NCI-H460 (cell line): ENCODE measurements around the gene POLD2. TPM values are rescaled to one million over a fixed set of nuclear protein-coding genes. Genes with fewer than 3 reads are reported as not detected.

ENCODE experiments used
- DNase-seq: peaks from one replicate; pipeline ENCODE4 v3.0.0-alpha.2; 2016; ENCODE audit warnings: low read depth; ENCODE audit errors: extremely low read depth
- total RNA-seq: library from RNA; depleted of rRNA; stranded (reverse); fragments of >200 nt; shearing (Covaris generic); gene quantifications from 2 replicates; pipeline ENCODE4 v1.2.3, GENCODE V29; 2014

The POLD2 gene
- total RNA-seq, 1 experiment from 2014 or later, result 151 TPM

DNA sequence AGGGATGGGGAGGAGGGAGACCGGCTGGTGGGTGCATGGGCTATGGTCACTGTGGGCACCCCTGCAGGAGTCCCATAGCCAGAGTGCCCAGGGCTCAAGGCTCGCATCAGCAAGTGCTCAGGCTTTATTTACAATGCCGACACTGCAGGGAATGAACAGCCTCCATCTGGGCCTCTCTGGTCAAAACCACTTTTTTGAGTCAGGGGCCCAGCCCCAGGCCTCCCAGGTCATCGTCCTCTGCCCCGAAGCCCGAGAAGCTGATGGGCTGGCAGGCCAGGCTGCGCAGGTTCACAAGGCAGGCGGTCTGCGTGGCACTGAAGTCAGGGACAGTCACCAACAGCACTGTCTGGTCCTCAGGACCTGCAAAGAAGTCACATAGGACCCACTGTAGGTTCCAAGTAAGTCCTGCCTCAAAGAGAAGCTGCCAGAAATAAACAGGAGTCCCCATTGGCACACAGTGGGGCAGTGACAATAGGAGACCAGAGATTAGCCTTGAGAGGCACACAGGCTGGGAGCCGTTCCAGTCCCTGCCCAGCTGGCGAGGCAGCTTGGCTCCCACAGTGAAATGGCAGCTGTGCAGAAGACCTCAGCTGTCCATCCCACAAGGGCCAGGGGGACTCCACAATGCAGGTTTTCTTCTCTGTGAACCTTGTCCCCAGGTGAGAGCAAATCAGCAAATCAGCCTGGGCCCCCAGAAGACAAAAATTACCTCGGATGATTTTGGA, 8.6 kb downstream of the POLD2 start:
- DNase-seq, result no peak

DNA sequence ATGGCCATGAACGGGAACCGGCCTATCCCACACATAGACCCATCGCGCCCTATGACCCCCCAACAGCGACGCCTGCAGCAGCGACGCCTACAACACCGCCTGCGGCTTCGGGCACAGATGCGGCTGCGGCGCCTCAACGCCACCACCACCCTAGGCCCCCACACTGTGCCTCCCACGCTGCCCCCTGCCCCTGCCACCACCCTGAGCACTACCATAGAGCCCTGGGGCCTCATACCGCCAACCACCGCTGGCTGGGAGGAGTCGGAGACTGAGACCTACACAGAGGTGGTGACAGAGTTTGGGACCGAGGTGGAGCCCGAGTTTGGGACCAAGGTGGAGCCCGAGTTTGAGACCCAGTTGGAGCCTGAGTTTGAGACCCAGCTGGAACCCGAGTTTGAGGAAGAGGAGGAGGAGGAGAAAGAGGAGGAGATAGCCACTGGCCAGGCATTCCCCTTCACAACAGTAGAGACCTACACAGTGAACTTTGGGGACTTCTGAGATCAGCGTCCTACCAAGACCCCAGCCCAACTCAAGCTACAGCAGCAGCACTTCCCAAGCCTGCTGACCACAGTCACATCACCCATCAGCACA, 9.5 kb downstream of the POLD2 start:
- no peak for DNase-seq

DNA sequence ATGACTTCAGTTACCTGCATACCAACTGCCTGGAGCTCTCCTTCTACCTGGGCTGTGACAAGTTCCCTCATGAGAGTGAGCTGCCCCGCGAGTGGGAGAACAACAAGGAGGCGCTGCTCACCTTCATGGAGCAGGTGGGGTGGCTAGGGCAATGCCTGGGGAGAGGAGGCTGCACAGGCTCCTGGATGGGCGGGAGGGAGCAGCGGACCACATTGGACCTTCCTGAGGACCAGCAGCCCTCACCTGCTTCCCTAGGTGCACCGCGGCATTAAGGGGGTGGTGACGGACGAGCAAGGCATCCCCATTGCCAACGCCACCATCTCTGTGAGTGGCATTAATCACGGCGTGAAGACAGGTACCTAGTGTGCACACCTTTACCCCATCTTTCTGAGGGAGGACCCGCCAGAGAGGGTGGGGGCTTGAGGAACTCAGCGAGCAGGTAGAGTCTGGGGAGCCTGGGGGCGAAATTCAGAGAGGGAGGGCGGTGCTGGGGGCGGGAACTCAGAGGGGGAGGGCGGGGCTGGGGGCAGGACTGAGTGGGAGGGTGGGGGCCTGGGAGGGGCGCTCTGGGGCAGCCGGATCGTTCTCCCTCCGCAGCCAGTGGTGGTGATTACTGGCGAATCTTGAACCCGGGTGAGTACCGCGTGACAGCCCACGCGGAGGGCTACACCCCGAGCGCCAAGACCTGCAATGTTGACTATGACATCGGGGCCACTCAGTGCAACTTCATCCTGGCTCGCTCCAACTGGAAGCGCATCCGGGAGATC, 10.2 kb downstream of the POLD2 start:
- DNase-seq, result no peak

DNA sequence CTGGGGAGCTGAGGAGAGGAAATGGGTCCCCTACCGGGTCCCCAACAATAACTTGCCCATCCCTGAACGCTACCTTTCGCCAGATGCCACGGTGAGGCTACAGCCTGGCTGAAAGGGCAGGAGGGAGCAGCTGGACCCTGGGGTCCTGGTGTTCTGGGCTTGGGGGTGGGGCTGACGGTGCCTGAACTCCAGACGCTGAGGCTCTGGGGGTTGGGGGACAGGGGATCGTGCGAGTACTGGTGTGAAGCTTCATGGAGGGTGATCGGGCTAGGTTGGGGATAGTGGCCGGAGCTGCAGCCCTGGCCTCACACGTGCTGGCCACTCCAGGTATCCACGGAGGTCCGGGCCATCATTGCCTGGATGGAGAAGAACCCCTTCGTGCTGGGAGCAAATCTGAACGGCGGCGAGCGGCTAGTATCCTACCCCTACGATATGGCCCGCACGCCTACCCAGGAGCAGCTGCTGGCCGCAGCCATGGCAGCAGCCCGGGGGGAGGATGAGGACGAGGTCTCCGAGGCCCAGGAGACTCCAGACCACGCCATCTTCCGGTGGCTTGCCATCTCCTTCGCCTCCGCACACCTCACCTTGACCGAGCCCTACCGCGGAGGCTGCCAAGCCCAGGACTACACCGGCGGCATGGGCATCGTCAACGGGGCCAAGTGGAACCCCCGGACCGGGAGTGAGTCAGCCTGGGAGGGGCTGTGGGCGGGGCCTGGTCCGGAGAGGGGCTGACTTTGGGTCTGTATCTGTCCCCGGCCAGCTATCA, 10.9 kb downstream of the POLD2 start:
- no peak for DNase-seq

DNA sequence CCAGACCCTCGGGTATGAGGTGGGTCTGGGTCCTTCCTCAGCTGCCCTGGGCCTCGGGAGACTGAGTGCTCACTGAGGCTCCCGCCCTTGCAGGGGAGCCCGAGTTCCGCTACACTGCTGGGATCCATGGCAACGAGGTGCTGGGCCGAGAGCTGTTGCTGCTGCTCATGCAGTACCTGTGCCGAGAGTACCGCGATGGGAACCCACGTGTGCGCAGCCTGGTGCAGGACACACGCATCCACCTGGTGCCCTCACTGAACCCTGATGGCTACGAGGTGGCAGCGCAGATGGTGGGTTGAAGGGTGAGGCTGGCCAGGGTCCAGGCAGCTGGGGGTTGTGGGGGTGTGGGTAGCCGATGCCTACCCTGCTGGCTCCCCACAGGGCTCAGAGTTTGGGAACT, 11.6 kb downstream of the POLD2 start:
- DNase-seq, result no peak

DNA sequence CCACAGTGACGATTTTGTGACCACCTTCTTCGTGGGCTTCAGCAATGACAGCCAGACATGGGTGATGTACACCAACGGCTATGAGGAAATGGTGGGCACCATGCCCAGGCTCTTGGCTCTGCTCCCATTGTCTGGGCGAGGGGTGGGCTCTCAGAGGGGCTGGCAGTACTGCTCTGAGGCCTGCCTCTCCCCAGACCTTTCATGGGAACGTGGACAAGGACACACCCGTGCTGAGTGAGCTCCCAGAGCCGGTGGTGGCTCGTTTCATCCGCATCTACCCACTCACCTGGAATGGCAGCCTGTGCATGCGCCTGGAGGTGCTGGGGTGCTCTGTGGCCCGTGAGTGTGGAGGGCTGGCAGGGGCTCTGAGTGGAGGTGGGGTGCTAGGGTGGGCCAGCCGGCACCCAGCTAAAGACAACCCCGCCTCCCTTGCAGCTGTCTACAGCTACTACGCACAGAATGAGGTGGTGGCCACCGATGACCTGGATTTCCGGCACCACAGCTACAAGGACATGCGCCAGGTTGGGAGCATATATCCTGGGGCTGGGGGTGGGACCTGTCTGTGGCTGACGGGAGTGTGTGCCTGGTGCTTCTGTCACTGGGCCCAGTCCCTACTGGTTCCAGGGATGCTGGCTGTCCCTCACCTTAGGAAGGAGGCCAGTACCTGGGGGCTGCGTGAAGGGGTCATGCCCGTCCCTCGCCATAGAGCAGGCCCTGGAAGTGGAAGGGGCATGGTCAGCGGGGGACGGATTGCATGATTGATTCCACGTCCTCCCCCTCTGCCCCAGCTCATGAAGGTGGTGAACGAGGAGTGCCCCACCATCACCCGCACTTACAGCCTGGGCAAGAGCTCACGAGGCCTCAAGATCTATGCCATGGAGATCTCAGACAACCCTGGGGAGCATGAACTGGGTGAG, 12.4 kb downstream of the POLD2 start:
- DNase-seq, result no peak

DNA sequence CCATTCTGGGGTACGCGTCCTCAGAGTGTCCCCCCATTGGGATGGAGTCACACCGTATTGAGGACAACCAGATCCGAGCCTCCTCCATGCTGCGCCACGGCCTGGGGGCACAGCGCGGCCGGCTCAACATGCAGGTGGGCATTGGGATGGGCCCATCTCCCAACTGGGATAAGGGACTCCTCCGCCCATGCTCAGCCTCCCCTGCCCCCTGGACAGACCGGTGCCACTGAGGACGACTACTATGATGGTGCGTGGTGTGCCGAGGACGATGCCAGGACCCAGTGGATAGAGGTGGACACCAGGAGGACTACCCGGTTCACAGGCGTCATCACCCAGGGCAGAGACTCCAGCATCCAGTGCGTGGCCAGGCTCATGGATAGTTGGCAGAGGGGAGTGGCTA, 13.4 kb downstream of the POLD2 start:
- DNase-seq, result no peak

- DNase-seq, result no peak
Measured at GRCh38 chr7:44108768-44109750, 14.3 kb downstream of the POLD2 start.

DNA sequence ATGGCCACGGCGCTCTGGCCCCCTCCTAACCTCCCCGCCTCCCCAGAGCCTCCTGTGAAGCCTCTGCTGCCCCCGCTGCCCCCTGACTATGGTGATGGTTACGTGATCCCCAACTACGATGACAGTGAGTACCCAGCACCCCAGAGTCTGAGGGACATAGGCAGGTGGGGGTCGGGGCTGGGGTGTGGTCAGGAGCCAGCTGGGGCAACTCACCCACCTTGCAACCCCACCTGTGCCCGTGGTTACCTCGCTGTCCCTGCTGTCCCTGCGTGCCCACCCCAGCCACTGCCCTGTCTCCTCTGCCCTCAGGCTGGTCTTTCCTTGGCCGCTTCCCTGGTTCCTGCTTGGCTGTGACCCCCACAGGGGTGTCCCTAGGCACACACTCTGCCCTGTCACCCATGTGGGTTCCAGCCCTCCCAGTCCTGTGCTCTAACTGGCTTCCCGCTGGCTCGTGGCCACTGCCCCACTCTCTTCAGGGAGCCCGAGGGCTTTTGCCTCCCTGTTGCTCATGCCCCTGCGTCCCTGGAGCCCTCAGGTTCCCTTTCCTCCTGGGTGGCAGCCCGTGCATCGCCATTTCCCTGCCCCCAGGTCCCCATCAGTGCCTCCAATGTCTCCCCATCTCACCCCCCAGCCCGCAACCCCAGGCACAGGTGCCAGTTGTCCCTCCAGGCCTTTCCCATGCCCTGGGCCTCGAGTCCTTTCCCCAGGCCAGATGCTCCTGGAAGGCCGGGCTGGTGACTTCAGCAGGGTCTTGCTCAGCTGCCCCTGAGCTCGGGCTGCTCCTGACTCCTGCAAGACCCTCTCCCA, 15.2 kb downstream of the POLD2 start:
- DNase-seq, result no peak

- DNase-seq, result no peak
Measured at GRCh38 chr7:44107116-44107960, 16.0 kb downstream of the POLD2 start.

DNA sequence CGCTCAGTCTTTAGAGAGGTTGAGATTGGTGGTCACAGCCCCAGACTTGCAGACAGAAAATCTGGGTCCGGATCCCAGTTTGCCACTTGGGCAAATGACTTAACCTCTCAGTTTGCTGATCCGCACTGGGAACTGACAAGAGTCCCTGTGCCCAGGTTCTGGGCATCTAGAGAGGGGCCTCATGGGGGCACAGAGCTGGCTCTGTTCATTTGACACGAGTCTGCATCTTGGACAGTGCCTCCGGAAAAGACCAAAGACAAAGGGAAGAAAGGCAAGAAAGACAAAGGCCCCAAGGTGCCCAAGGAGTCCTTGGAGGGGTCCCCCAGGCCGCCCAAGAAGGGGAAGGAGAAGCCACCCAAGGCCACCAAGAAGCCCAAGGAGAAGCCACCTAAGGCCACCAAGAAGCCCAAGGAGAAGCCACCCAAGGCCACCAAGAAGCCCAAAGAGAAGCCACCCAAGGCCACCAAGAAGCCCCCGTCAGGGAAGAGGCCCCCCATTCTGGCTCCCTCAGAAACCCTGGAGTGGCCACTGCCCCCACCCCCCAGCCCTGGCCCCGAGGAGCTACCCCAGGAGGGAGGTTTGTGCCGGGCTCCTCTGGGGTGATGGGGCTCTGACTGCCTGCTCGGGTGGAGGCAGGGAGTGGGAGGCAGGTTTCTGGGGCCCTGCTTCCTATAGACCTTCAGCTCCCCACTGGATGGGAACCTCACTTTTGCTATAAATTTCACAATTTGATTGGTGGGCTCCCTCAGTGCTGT, 16.9 kb downstream of the POLD2 start:
- no peak for DNase-seq

- no peak for DNase-seq
Measured at GRCh38 chr7:44105832-44106231, 17.5 kb downstream of the POLD2 start.

- DNase-seq, result no peak
Measured at GRCh38 chr7:44104860-44105771, 18.2 kb downstream of the POLD2 start.

GRCh38 chr7:44103923-44104859, 19.2 kb downstream of the POLD2 start, which contains the start of gene AEBP1:
TSS of gene AEBP1 (plus strand) at chr7:44104345. CDS start at chr7:44104666, 321 bp downstream.
- DNase-seq, result no peak
